ENCODE data around the gene KDM4F. TPM values are rescaled to one million over a fixed set of nuclear protein-coding genes. Genes with fewer than 3 reads are reported as not detected.

KDM4F gene
- total RNA-seq, 1 donor from 2014 or later = not detected

- no peak for DNase-seq (ENCODE audit: low read depth)
- H3K4me3 ChIP-seq (ENCODE audit: low read depth, low read length) = no peak overlapping the region
- TF ChIP-seq CTCF (conservative IDR thresholded peaks at IDR 0.05; ENCODE audit: low read depth, low read length) = no peak
Observed at GRCh38 chr11:95045812-95046211, 3.4 kb upstream of the KDM4F start.

DNA sequence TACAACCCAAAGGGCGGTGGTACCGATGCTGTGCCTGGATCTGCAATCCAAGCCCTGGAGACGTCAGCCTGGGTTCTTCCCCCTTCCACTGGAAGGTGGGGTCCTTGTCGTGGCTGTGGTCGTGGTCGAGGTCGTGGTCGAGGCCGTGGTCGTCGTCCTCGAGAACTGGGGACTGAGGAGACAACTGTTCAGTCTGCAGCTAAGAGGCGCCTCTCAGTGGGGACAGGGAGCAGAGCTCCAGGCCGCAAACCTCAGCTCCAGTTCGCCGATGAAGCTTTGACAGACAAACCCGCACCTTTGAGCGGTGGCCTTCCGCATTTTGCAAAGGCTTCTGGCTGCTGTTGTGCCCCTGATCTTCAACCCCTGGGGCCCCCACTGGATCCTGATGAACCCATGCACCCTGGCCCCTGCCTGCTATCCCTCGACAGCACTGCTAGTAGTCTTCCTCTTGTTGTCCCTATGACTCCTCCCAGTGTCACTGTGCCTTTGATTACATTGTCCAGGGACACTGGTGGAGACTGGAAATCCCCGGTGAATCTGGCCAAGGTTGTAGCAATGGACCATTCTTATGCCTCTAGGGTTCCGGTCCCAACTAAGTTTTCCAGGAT, 1.5 kb downstream of the KDM4F start:
- DNase-seq (ENCODE audit: low read depth) = no peak
- H3K4me3 ChIP-seq (ENCODE audit: low read depth, low read length) = no peak overlapping the region
- TF ChIP-seq CTCF (conservative IDR thresholded peaks at IDR 0.05; ENCODE audit: low read depth, low read length) = no peak

DNA sequence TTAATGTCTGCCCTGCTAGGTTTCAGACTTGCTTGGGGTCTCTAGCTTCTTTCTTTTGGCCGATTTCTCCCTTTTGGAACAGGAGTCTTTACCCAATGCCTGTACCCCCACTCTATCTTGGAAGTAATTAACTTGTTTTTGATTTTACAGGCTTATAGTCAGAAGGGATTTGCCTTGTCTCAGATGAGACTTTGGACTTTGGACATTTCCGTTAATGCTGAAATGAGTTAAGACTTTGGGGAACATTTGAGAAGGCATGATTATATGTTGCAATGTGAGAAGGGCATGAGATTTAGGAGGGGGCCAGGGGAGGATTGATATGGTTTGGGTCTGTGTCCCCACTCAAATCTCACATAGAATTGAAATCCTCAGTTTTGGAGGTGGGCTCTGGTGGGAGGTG, 5.1 kb downstream of the KDM4F start:
- DNase-seq (ENCODE audit: low read depth) = no peak
- TF ChIP-seq CTCF (conservative IDR thresholded peaks at IDR 0.05; ENCODE audit: low read depth, low read length) = no peak
- no peak overlapping the region for H3K4me3 ChIP-seq (ENCODE audit: low read depth, low read length)

GRCh38 chr11:95055283-95055897, 6.2 kb downstream of the KDM4F start:
- TF ChIP-seq CTCF (conservative IDR thresholded peaks at IDR 0.05; ENCODE audit: low read depth, low read length) = no peak
- H3K4me3 ChIP-seq (ENCODE audit: low read depth, low read length) = no peak overlapping the region
- no peak for DNase-seq (ENCODE audit: low read depth)

- no peak for TF ChIP-seq CTCF (conservative IDR thresholded peaks at IDR 0.05; ENCODE audit: low read depth, low read length)
- DNase-seq (ENCODE audit: low read depth) = no peak
- no peak overlapping the region for H3K4me3 ChIP-seq (ENCODE audit: low read depth, low read length)
Observed at GRCh38 chr11:95057959-95058358, 8.7 kb downstream of the KDM4F start.

DNA sequence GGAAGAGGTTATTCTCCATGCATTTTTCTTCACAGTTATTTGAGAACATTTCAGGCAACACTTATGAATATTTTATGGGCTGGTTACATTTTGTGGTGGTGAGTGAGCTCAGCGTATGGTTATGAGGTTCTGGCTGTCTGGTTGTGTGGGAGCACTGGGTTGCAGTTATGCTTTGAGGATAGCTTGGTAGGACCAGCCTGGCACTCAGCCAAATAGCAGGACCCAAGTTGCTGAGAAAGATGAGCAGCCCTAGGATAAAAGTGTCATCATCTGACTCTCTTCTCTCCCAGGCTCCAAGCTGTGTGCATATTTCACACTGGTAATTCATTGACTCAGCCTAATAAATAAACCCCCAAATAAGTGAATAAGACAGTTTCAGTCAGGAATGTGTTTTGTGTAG, 9.4 kb downstream of the KDM4F start:
- TF ChIP-seq CTCF (conservative IDR thresholded peaks at IDR 0.05; ENCODE audit: low read depth, low read length) = no peak

DNA sequence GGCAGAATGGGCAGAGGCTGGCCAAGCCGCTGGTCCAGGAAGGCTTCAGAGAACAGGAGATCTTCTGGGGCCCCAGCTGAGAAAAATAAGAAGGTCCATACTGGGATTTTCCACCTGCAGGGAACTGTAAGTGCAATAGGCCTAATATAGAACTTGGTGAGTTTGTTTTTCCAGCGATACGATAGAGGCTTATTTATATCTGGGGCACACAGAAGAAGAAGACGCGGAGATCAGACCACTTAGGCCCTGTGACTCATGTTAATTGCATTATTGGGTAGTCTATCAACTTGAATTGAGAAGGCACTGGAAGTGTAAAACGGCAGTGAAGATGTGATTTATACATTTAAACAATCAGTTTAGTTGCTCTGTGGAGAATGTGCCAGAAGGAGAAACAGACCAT, 9.8 kb downstream of the KDM4F start:
- no peak for TF ChIP-seq CTCF (conservative IDR thresholded peaks at IDR 0.05; ENCODE audit: low read depth, low read length)
- H3K4me3 ChIP-seq (ENCODE audit: low read depth, low read length) = no peak overlapping the region
- no peak for DNase-seq (ENCODE audit: low read depth)

More for the DNA sequence above, 9.4 kb downstream of the KDM4F start:
- H3K4me3 ChIP-seq (ENCODE audit: low read depth, low read length) = no peak overlapping the region
- no peak for DNase-seq (ENCODE audit: low read depth)

Measured in epithelial cell of proximal tubule (primary cell).